ENCODE data around the gene HP1BP3. TPM values are rescaled to one million over a fixed set of nuclear protein-coding genes. Genes with fewer than 3 reads are reported as not detected.

HP1BP3 gene
- total RNA-seq, 1 experiment from 2014 or later = 151 TPM

- DNase-seq (ENCODE audit: low read depth) = no peak
Observed at GRCh38 chr1:20771780-20772179, 15.3 kb downstream of the HP1BP3 start.

- no peak for DNase-seq (ENCODE audit: low read depth)
Observed at GRCh38 chr1:20770314-20771087, 16.6 kb downstream of the HP1BP3 start.

GRCh38 chr1:20767271-20767670, 19.8 kb downstream of the HP1BP3 start:
- DNase-seq (ENCODE audit: low read depth) = no peak

- no peak for DNase-seq (ENCODE audit: low read depth)
Observed at GRCh38 chr1:20763417-20763816, 23.7 kb downstream of the HP1BP3 start.

- DNase-seq (ENCODE audit: low read depth) = no peak
Observed at GRCh38 chr1:20760322-20760721, 26.8 kb downstream of the HP1BP3 start.

GRCh38 chr1:20753589-20753988, 33.5 kb downstream of the HP1BP3 start:
- DNase-seq (ENCODE audit: low read depth) = peak; percentile 48

- no peak for DNase-seq (ENCODE audit: low read depth)
Observed at GRCh38 chr1:20751462-20751990, 35.6 kb downstream of the HP1BP3 start.

GRCh38 chr1:20742671-20743070, 44.4 kb downstream of the HP1BP3 start:
- no peak for DNase-seq (ENCODE audit: low read depth)

- no peak for DNase-seq (ENCODE audit: low read depth)
Observed at GRCh38 chr1:20740781-20741180, 46.3 kb downstream of the HP1BP3 start.

GRCh38 chr1:20739225-20739624, 47.9 kb downstream of the HP1BP3 start:
- DNase-seq (ENCODE audit: low read depth) = peak; percentile 20

- no peak for DNase-seq (ENCODE audit: low read depth)
Observed at GRCh38 chr1:20735581-20736111, 51.5 kb downstream of the HP1BP3 start.

GRCh38 chr1:20733360-20733975, 53.6 kb downstream of the HP1BP3 start:
- no peak for DNase-seq (ENCODE audit: low read depth)

- peak; percentile 99 for DNase-seq (ENCODE audit: low read depth)
Observed at GRCh38 chr1:20732588-20733359, 54.3 kb downstream of the HP1BP3 start, which contains the start of gene SH2D5. TSS of gene SH2D5 (minus strand) at chr1:20732703. CDS start at chr1:20728044, 4,659 bp downstream.

- DNase-seq (ENCODE audit: low read depth) = peak; percentile 93
Observed at GRCh38 chr1:20732071-20732587, 55.0 kb downstream of the HP1BP3 start.

GRCh38 chr1:20731057-20731991, 55.8 kb downstream of the HP1BP3 start:
- no peak for DNase-seq (ENCODE audit: low read depth)

GRCh38 chr1:20730690-20731056, 56.4 kb downstream of the HP1BP3 start:
- DNase-seq (ENCODE audit: low read depth) = no peak

- no peak for DNase-seq (ENCODE audit: low read depth)
Observed at GRCh38 chr1:20729990-20730689, 57.0 kb downstream of the HP1BP3 start.

GRCh38 chr1:20729155-20729931, 57.8 kb downstream of the HP1BP3 start:
- DNase-seq (ENCODE audit: low read depth) = no peak
